Psoas muscle (tissue), 8 donors: Measurements from ENCODE around the gene COL18A1. TPM values are rescaled to one million over a fixed set of nuclear protein-coding genes. Genes with fewer than 3 reads are reported as not detected.

Experiments
- ATAC-seq, 4 donors: fragments of 200-7000 bp; cut with Tn5 transposase; one replicate each; pipeline ENCODE4 v1.9.1; 2020; ENCODE audit warnings: moderate library complexity in 3 of 4, mild to moderate bottlenecking in 2 of 4
- DNase-seq, 2 donors: peaks; one replicate each; pipeline ENCODE4 v3.0.0-alpha.2; 2020
- H3K27ac ChIP-seq: fragments of 200-600 bp; one replicate; pipeline ENCODE4 v1.8.0; 2022
- H3K27me3 ChIP-seq, 3 donors: fragments of 200-600 bp in 1 of 3; one replicate each; pipeline versions ENCODE4 v1.6.1 to v1.8.0; 2013 to 2022; ENCODE audit warnings: low read length in 2 of 3, mild to moderate bottlenecking in 2 of 3, moderate library complexity in 1 of 3; ENCODE audit not compliant: insufficient read depth in 3 of 3
- H3K36me3 ChIP-seq, 2 donors: fragments of 200-600 bp in 1 of 2; one replicate each; pipeline versions ENCODE4 v1.6.1 to v1.8.0; 2013 to 2022; ENCODE audit warnings: low read depth in 1 of 2, mild to moderate bottlenecking in 1 of 2, moderate library complexity in 1 of 2; ENCODE audit not compliant: insufficient read depth in 1 of 2
- H3K4me1 ChIP-seq: fragments of 200-600 bp; one replicate; pipeline ENCODE4 v1.8.0; 2022
- H3K4me3 ChIP-seq: fragments of 200-600 bp; one replicate; pipeline ENCODE4 v1.8.0; 2022; ENCODE audit warnings: mild to moderate bottlenecking
- H3K9me3 ChIP-seq: fragments of 200-600 bp; one replicate; pipeline ENCODE4 v1.8.0; 2022
- WGBS, 3 donors: extraction: QIAGEN DNeasy Blood & Tissue Kit; methylation state at CpG; one replicate each; pipeline versions ENCODE4 v1.1.6 to v1.1.7; 2013; 5-methylcytosine and 5-hydroxymethylcytosine counted together
- intact Hi-C, 2 donors: fragments of 100-400 bp; cut with DNase I; formaldehyde crosslinking; loops; one replicate each; pipeline versions ENCODE4 v1.11.0 to v1.14.2; 2022
- polyA plus RNA-seq, 3 donors: library from polyadenylated mRNA; stranded (reverse); fragments of 200-250 nt; gene quantifications; one replicate each; pipeline ENCODE4 v1.2.3, GENCODE V29; 2013
- total RNA-seq, 4 donors: library from RNA; stranded (reverse); fragmentation: NEBNext Ultra II Directional in 2 of 4; extraction: Animal tissue kit (Norgen Biotek cat#: 25700) in 2 of 4; gene quantifications; one replicate each; pipeline versions ENCODE4 v1.2.1 to v1.2.4, GENCODE V29; 2021 to 2023
- TF ChIP-seq, protein P1 (sequence below): fragments of 200-600 bp; IDR thresholded peaks from one replicate; pipeline ENCODE4 v1.8.0; 2022; ENCODE audit warnings: antibody characterized with exemption
- donor health status: healthy with polysubstance abuse.
- donor health status: DM: no; HTN: no; CAD: no; lungs with moderate emphysema.
- donor health status: Bipolar disorder and iron deficiency.
- donor health status: healthy.
- donor health status: DM: yes; HTN: yes; CAD: no.
- donor health status: DM: no; HTN: no; CAD: no.
- donor health status: DM: no; HTN: no; CAD: no.
- donor health status: DM: yes; HTN: yes; CAD: no.

Gene COL18A1
- total and polyA plus RNA-seq, 7 donors, result 4.8 to 25.3 (median 12.1) TPM

GRCh38 chr21:45371081-45371480, 33.9 kb upstream of the COL18A1 start:
- DNase-seq, result peak in 1 of 2 donors; percentile 36
- Histone ChIP-seq H3K36me3 (no peaks in the 10 kb centered on the region), H3K9me3 (no peaks in the 10 kb centered on the region), H3K4me3 (no peak overlapping the region), H3K27me3 (peaks cover 0 to 23% (median 0%) of the 10 kb centered on the region in 3 donors), H3K27ac (no peak overlapping the region), H3K4me1 (peaks cover 12% of the 10 kb centered on the region)
- no peak for ATAC-seq
- intact Hi-C loops, result no loop called here
- TF ChIP-seq, protein P1, sequence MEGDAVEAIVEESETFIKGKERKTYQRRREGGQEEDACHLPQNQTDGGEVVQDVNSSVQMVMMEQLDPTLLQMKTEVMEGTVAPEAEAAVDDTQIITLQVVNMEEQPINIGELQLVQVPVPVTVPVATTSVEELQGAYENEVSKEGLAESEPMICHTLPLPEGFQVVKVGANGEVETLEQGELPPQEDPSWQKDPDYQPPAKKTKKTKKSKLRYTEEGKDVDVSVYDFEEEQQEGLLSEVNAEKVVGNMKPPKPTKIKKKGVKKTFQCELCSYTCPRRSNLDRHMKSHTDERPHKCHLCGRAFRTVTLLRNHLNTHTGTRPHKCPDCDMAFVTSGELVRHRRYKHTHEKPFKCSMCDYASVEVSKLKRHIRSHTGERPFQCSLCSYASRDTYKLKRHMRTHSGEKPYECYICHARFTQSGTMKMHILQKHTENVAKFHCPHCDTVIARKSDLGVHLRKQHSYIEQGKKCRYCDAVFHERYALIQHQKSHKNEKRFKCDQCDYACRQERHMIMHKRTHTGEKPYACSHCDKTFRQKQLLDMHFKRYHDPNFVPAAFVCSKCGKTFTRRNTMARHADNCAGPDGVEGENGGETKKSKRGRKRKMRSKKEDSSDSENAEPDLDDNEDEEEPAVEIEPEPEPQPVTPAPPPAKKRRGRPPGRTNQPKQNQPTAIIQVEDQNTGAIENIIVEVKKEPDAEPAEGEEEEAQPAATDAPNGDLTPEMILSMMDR, result no peak
- WGBS, 3 donors, result 75 to 86% (median 83%) methylated on average over 13 of the region's 13 CpGs

DNA sequence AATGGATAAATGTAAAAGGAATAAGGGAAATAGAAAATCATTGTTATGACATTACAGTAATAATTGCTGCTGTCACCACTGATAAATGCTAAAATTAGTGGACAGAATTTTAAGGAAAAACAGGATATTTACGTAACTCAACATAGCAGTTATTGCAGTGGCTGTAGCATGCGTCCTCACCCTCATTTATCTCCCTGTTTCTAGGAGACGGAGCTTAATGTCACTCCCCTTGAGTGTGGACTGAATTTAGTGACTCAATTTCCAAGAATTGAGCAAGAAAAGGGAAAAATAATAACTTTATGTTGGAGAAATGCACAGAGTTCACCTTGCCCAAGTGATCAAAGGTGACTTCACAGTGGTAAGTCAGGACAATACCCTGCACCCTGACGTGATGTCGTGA, 33.3 kb upstream of the COL18A1 start:
- peaks cover 0 to 18% (median 0%) of the 10 kb centered on the region in 3 donors for H3K27me3 ChIP-seq
- DNase-seq, result no peak
- no peak for ATAC-seq
- 95 to 98% (median 96%) methylated on average over 5 of the region's 5 CpGs for WGBS, 3 donors
- intact Hi-C loops, result no loop called here
- TF ChIP-seq, protein P1, result no peak
- no peak overlapping the region for H3K4me3 ChIP-seq
- peaks cover 9% of the 10 kb centered on the region for H3K4me1 ChIP-seq
- no peaks in the 10 kb centered on the region for H3K36me3 ChIP-seq
- no peak overlapping the region for H3K27ac ChIP-seq
- H3K9me3 ChIP-seq, result no peaks in the 10 kb centered on the region

GRCh38 chr21:45372732-45373355, 32.1 kb upstream of the COL18A1 start:
- no peaks in the 10 kb centered on the region for H3K9me3 ChIP-seq
- ATAC-seq (no peak), DNase-seq (peak; percentile 3 to 23)
- WGBS, 3 donors, result 59 to 70% (median 63%) methylated on average over 7 of the region's 7 CpGs
- no peak overlapping the region for H3K27ac ChIP-seq
- H3K36me3 ChIP-seq, result no peaks in the 10 kb centered on the region
- TF ChIP-seq, protein P1, result no peak
- no peak overlapping the region for H3K4me3 ChIP-seq
- intact Hi-C loops, result no loop called here
- H3K4me1 ChIP-seq, result no peaks in the 10 kb centered on the region
- peaks cover 0 to 15% (median 0%) of the 10 kb centered on the region in 3 donors for H3K27me3 ChIP-seq

- peak in 1 of 4 donors; percentile 12 for ATAC-seq
- no peaks in the 10 kb centered on the region for H3K4me1 ChIP-seq
- H3K9me3 ChIP-seq, result no peaks in the 10 kb centered on the region
- H3K36me3 ChIP-seq, result no peaks in the 10 kb centered on the region
- DNase-seq, result peak; percentile 12 to 50
- TF ChIP-seq, protein P1, result no peak
- no peak overlapping the region for H3K27ac ChIP-seq
- H3K27me3 ChIP-seq, result peaks cover 0 to 15% (median 0%) of the 10 kb centered on the region in 3 donors
- intact Hi-C loops, result no loop called here
- 80 to 85% (median 81%) methylated on average over 13 to 15 of the region's 15 CpGs for WGBS, 3 donors
- no peak overlapping the region for H3K4me3 ChIP-seq
These were observed 30.8 kb upstream of the COL18A1 start for GRCh38 chr21:45373991-45374816.
